Measurements from ENCODE around the gene CDC34.

The CDC34 gene

GRCh38 chr19:532561-533363 is 1.2 kb downstream of the CDC34 start:
- peak overlapping the region; percentile 98 for H3K4me3 ChIP-seq (ENCODE audit: control insufficient read depth, low read depth, low read length)
- peak; percentile 65 for TF ChIP-seq CTCF (IDR thresholded peaks at IDR 0.05; ENCODE audit: control insufficient read depth, insufficient read depth, low read depth, low read length, missing control alignments)
- peak; percentile 18 for DNase-seq (ENCODE audit: low read depth)

GRCh38 chr19:533364-534058 is 2.0 kb downstream of the CDC34 start:
- peak overlapping the region; percentile 98 for H3K4me3 ChIP-seq (ENCODE audit: control insufficient read depth, low read depth, low read length)
- no peak for DNase-seq (ENCODE audit: low read depth)
- TF ChIP-seq CTCF (IDR thresholded peaks at IDR 0.05; ENCODE audit: control insufficient read depth, insufficient read depth, low read depth, low read length, missing control alignments), result no peak

- peak overlapping the region; percentile 98 for H3K4me3 ChIP-seq (ENCODE audit: control insufficient read depth, low read depth, low read length)
- DNase-seq (ENCODE audit: low read depth), result no peak
- no peak for TF ChIP-seq CTCF (IDR thresholded peaks at IDR 0.05; ENCODE audit: control insufficient read depth, insufficient read depth, low read depth, low read length, missing control alignments)
These were observed 2.5 kb downstream of the CDC34 start for GRCh38 chr19:534088-534487.

- no peak for TF ChIP-seq CTCF (IDR thresholded peaks at IDR 0.05; ENCODE audit: control insufficient read depth, insufficient read depth, low read depth, low read length, missing control alignments)
These were observed 3.7 kb downstream of the CDC34 start for GRCh38 chr19:535017-535835.

GRCh38 chr19:536031-536880 is 4.7 kb downstream of the CDC34 start:
- no peak overlapping the region for H3K4me3 ChIP-seq (ENCODE audit: control insufficient read depth, low read depth, low read length)
- TF ChIP-seq CTCF (IDR thresholded peaks at IDR 0.05; ENCODE audit: control insufficient read depth, insufficient read depth, low read depth, low read length, missing control alignments), result no peak
- DNase-seq (ENCODE audit: low read depth), result no peak

More at GRCh38 chr19:535017-535835, 3.7 kb downstream of the CDC34 start:
- H3K4me3 ChIP-seq (ENCODE audit: control insufficient read depth, low read depth, low read length), result no peak overlapping the region
- no peak for DNase-seq (ENCODE audit: low read depth)
